ENCODE data around the gene KPNA4.
A peak's percentile ranks its signal among the peaks of the same experiment; 100 is the strongest.

- TF ChIP-seq CTCF (IDR thresholded peaks at IDR 0.05) (no peak), POLR2A (IDR thresholded peaks at IDR 0.05) (peak in 1 of 2 donors; percentile 25), POLR2AphosphoS5 (IDR thresholded peaks at IDR 0.05) (peak; percentile 44 to 80 (median 74)), EP300 (IDR thresholded peaks at IDR 0.05) (no peak)
Measured at GRCh38 chr3:160449636-160450598, 115.5 kb downstream of the KPNA4 start, which contains the start of gene TRIM59.

All from sigmoid colon (tissue), 4 donors.